HepG2 (cell line): ENCODE results near the gene CRADD. TPM values are rescaled to one million over a fixed set of nuclear protein-coding genes. Genes with fewer than 3 reads are reported as not detected.

Experiments used
- ATAC-seq: fragments of 200-7000 bp; cut with Tn5 transposase; 3 replicates; pipeline ENCODE4 v1.9.1; 2020; ENCODE audit warnings: mild to moderate bottlenecking, moderate library complexity
- BruUV-seq: library from RNA; stranded (reverse); fragments of 400-500 nt; replicated peaks from 2 replicates; lab custom pipeline; 2021; lab: Mats Ljungman, UMichigan
- CTCF ChIA-PET: fragments of 300-600 bp; formaldehyde crosslinking; extraction: SDS; loops from one replicate; lab custom pipeline; 2021; ENCODE audit warnings: low total read pairs, inconsistent platforms, low intra/inter-chr PET ratio; lab: Yijun Ruan, JAX
- POLR2A ChIA-PET: fragments of 350-600 bp; sonication (Branson Sonifier 250); formaldehyde crosslinking; loops from one replicate; lab custom pipeline; 2020; ENCODE audit warnings: antibody characterized with exemption, inconsistent platforms; lab: Yijun Ruan, JAX
- DNase-seq: peaks from one replicate; pipeline ENCODE4 v3.0.0-alpha.2; 2015; ENCODE audit warnings: low spot score
- FAIRE-seq: peaks from 3 replicates; lab custom pipeline; 2011; peaks lifted over from hg19 to GRCh38; lab: Jason Lieb, UNC
- H2AFZ ChIP-seq: one replicate; pipeline ENCODE4 v1.6.1; 2011; ENCODE audit warnings: low read length, inconsistent platforms
- H3K27ac ChIP-seq: fragments of 300-600 bp; 3 replicates; pipeline ENCODE4 v1.8.0; 2011; ENCODE audit warnings: mixed run types, mild to moderate bottlenecking, mixed read lengths, low read length, inconsistent platforms; ENCODE audit not compliant: insufficient read depth; ENCODE audit errors: extremely low read length
- H3K27me3 ChIP-seq, 2 experiments: fragments of 200-600 bp in 1 of 2; 2 replicates in 1 of 2; 3 replicates in 1 of 2; pipeline versions ENCODE4 v1.6.0 to v1.8.0; 2011; ENCODE audit warnings: low read length in 2 of 2, mild to moderate bottlenecking in 2 of 2, moderate library complexity in 2 of 2, inconsistent platforms in 1 of 2; ENCODE audit not compliant: insufficient read depth in 2 of 2, control insufficient read depth in 1 of 2
- H3K36me3 ChIP-seq, 2 experiments: fragments of 200-600 bp in 1 of 2; replicated peaks in 1 of 2; 2 replicates in 1 of 2; 3 replicates in 1 of 2; pipeline versions ENCODE4 v1.5.1 to v1.8.0; 2011; ENCODE audit warnings: low read length in 2 of 2, inconsistent platforms in 1 of 2; ENCODE audit not compliant: insufficient read depth in 2 of 2, control insufficient read depth in 1 of 2
- H3K4me1 ChIP-seq: 2 replicates; pipeline ENCODE4 v1.5.1; 2012; ENCODE audit warnings: low read length, inconsistent platforms; ENCODE audit not compliant: insufficient read depth
- H3K4me2 ChIP-seq: 2 replicates; pipeline ENCODE4 v1.6.0; 2011; ENCODE audit warnings: low read depth, low read length, inconsistent platforms
- H3K4me3 ChIP-seq, 3 experiments: fragments of 200-600 bp in 1 of 3; sonication (generic), shearing (Covaris generic) in 1 of 3; replicated peaks in 1 of 3; 2 replicates each; pipeline ENCODE4 v1.5.1; 2011 to 2016; ENCODE audit warnings: low read length in 3 of 3, inconsistent platforms in 2 of 3, low read depth in 2 of 3, mild to moderate bottlenecking in 2 of 3, control low read depth in 1 of 3, mixed read lengths in 1 of 3; ENCODE audit not compliant: insufficient read depth in 1 of 3
- H3K79me2 ChIP-seq: one replicate; pipeline ENCODE4 v1.6.1; 2011; ENCODE audit warnings: low read length, inconsistent platforms; ENCODE audit not compliant: insufficient read depth
- H3K9ac ChIP-seq: 2 replicates; pipeline ENCODE4 v1.6.0; 2011; ENCODE audit warnings: mild to moderate bottlenecking, low read depth, low read length, inconsistent platforms; ENCODE audit not compliant: insufficient read depth
- H3K9me3 ChIP-seq: 2 replicates; pipeline ENCODE4 v1.5.1; 2012; ENCODE audit warnings: mild to moderate bottlenecking, low read length
- H4K20me1 ChIP-seq: 2 replicates; pipeline ENCODE4 v1.6.0; 2011; ENCODE audit warnings: inconsistent platforms, mild to moderate bottlenecking, low read length, moderate library complexity; ENCODE audit not compliant: insufficient read depth
- BCL6 ChIP-seq: IDR thresholded peaks from 2 replicates; pipeline ENCODE4 v1.6.1; 2016; ENCODE audit warnings: missing genetic modification reagents, missing compliant biosample characterization
- CEBPB ChIP-seq: IDR thresholded peaks from 2 replicates; pipeline ENCODE4 v1.6.1; 2011; ENCODE audit warnings: low read depth, low read length, improper control_type of control experiment, borderline replicate concordance
- EZH2 ChIP-seq: conservative IDR thresholded peaks from 2 replicates; pipeline ENCODE4 v1.6.1; 2012; ENCODE audit warnings: mild to moderate bottlenecking, low read depth, low read length, moderate library complexity
- FOXA1 ChIP-seq, 2 experiments: fragments of 450-650 bp in 1 of 2; sonication (generic) in 1 of 2; formaldehyde crosslinking in 1 of 2; IDR thresholded peaks; 2 replicates each; pipeline versions ENCODE4 v1.4.0 to v1.6.1; 2016 to 2020; ENCODE audit warnings: missing genetic modification reagents in 1 of 2
- FOXO1 ChIP-seq: sonication (generic); formaldehyde crosslinking; IDR thresholded peaks from 2 replicates; pipeline ENCODE4 v1.4.0; 2020; ENCODE audit warnings: missing genetic modification reagents
- GATAD2A ChIP-seq: IDR thresholded peaks from 2 replicates; pipeline ENCODE4 v1.6.1; 2016
- HDAC6 ChIP-seq: fragments of 200-600 bp; sonication (generic); IDR thresholded peaks from 2 replicates; pipeline ENCODE4 v1.7.0; 2017; ENCODE audit warnings: mild to moderate bottlenecking, antibody characterized with exemption, low read length, low read depth
- HNF4G ChIP-seq, 2 experiments: sonication (generic) in 1 of 2; formaldehyde crosslinking in 1 of 2; IDR thresholded peaks; 2 replicates each; pipeline versions ENCODE4 v1.4.0 to v1.6.1; 2011 to 2020; ENCODE audit warnings: borderline replicate concordance in 2 of 2, low read depth in 2 of 2, mild to moderate bottlenecking in 2 of 2, low read length in 1 of 2, missing genetic modification reagents in 1 of 2, moderate library complexity in 1 of 2
- PAXIP1 ChIP-seq: sonication (generic); formaldehyde crosslinking; conservative IDR thresholded peaks from 2 replicates; pipeline ENCODE4 v1.4.0; 2020; ENCODE audit warnings: mild to moderate bottlenecking, missing genetic modification reagents, moderate library complexity
- PITX1 ChIP-seq: sonication (generic); formaldehyde crosslinking; IDR thresholded peaks from 2 replicates; pipeline ENCODE4 v1.5.1; 2020; ENCODE audit warnings: mild to moderate bottlenecking, missing genetic modification reagents
- SOX6 ChIP-seq, 2 experiments: fragments of 450-650 bp in 1 of 2; sonication (generic) in 1 of 2; formaldehyde crosslinking in 1 of 2; IDR thresholded peaks; 2 replicates each; pipeline versions ENCODE4 v1.4.0 to v1.6.1; 2017 to 2020; ENCODE audit warnings: antibody characterized with exemption in 1 of 2, mild to moderate bottlenecking in 1 of 2, missing genetic modification reagents in 1 of 2
- ZGPAT ChIP-seq: IDR thresholded peaks from 2 replicates; pipeline ENCODE4 v1.6.1; 2016; ENCODE audit warnings: mild to moderate bottlenecking
- ZMYM3 ChIP-seq: sonication (generic); formaldehyde crosslinking; IDR thresholded peaks from 2 replicates; pipeline ENCODE4 v1.5.1; 2020; ENCODE audit warnings: mild to moderate bottlenecking, missing genetic modification reagents
- ZMYM4 ChIP-seq: sonication (generic); formaldehyde crosslinking; IDR thresholded peaks from 2 replicates; pipeline ENCODE4 v1.8.1; 2023; ENCODE audit warnings: mild to moderate bottlenecking, missing genetic modification reagents
- ZNF292 ChIP-seq: sonication (generic); formaldehyde crosslinking; IDR thresholded peaks from 2 replicates; pipeline ENCODE4 v1.8.1; 2022; ENCODE audit warnings: mild to moderate bottlenecking, low read depth, missing genetic modification reagents, borderline replicate concordance
- ZNF441 ChIP-seq: sonication (generic); formaldehyde crosslinking; IDR thresholded peaks from 2 replicates; pipeline ENCODE4 v1.7.0; 2021; ENCODE audit warnings: missing genetic modification reagents, borderline replicate concordance
- ZNF446 ChIP-seq: sonication (generic); formaldehyde crosslinking; IDR thresholded peaks from 2 replicates; pipeline ENCODE4 v1.5.0; 2020; ENCODE audit warnings: mild to moderate bottlenecking, missing genetic modification reagents
- ZNF766 ChIP-seq: sonication (generic); formaldehyde crosslinking; IDR thresholded peaks from 2 replicates; pipeline ENCODE4 v1.5.0; 2020; ENCODE audit warnings: missing genetic modification reagents, borderline replicate concordance
- WGBS: methylation state at CpG from one replicate; pipeline ENCODE4 v1.1.6; 2017; ENCODE audit warnings: low lambda C conversion rate; 5-methylcytosine and 5-hydroxymethylcytosine counted together
- in situ Hi-C: cut with HindIII; loops from 2 replicates; pipeline ENCODE4 v1.10.0; 2017; ENCODE audit warnings: low pct_unique_long_range_greater_than_20kb; ENCODE audit not compliant: extremely low pct_ligation_motif_present
- intact Hi-C: fragments of 100-400 bp; cut with micrococcal nuclease; formaldehyde crosslinking; loops from one replicate; pipeline ENCODE4 v1.10.0; 2022; ENCODE audit not compliant: unreplicated experiment
- polyA plus RNA-seq, 8 experiments: library from polyadenylated mRNA; depleted of rRNA in 3 of 8; stranded (reverse) in 7 of 8; unstranded in 1 of 8; fragments of >200 nt; fragmentation: Illumina TruSeq in 4 of 8; extraction: Trizol in 4 of 8; gene quantifications; 2 replicates each; pipeline versions ENCODE4 v1.2.1 to v1.2.3, GENCODE V29; 2011 to 2016; ENCODE audit warnings: low read depth in 4 of 8, missing spikeins in 1 of 8, mixed read lengths in 1 of 8; ENCODE audit not compliant: insufficient read depth in 1 of 8
- total RNA-seq, 5 experiments: library from RNA; depleted of rRNA; stranded (reverse); fragments of >200 nt; fragmentation: Illumina TruSeq; extraction: Trizol; gene quantifications; 2 replicates each; pipeline ENCODE4 v1.2.3, GENCODE V29; 2016; ENCODE audit warnings: low read depth in 1 of 5

The CRADD gene
- total and polyA plus RNA-seq, 2 of the 13 experiments (the other 11 are each of a cell fraction or from before 2014, with no cell fraction given): 12.4 to 18.8 TPM

GRCh38 chr12:93813972-93814821 lies 137.0 kb downstream of the CRADD start:
- intact Hi-C loops: no loop called here
- POLR2A ChIA-PET: no interaction called here
- peak; percentile 51; the same call in 1 of the 2 replicates for TF ChIP-seq ZMYM4 (CRISPR knock-in tag)
- TF ChIP-seq FOXO1: no peak
- no peak for TF ChIP-seq ZNF446 (CRISPR knock-in tag)
- peak; percentile 36; the same call in 1 of the 2 replicates for TF ChIP-seq ZNF292 (CRISPR knock-in tag)
- TF ChIP-seq HDAC6: no peak
- TF ChIP-seq FOXA1 (IDR thresholded peaks at IDR 0.05): no peak
- peak; percentile 53 for TF ChIP-seq FOXA1 (CRISPR knock-in tag; IDR thresholded peaks at IDR 0.05)
- 0 out of 2 replicates have a peak, but pooled peaks have one; percentile 6 for TF ChIP-seq ZMYM3 (CRISPR knock-in tag)
- TF ChIP-seq ZNF766 (CRISPR knock-in tag): peak; percentile 44; the same call in 1 of the 2 replicates
- no peak for TF ChIP-seq SOX6 (IDR thresholded peaks at IDR 0.05)
- TF ChIP-seq SOX6 (CRISPR knock-in tag; IDR thresholded peaks at IDR 0.05): peak; percentile 58
- TF ChIP-seq ZGPAT: peak; percentile 27; the same call in 1 of the 2 replicates
- TF ChIP-seq PITX1: 0 out of 2 replicates have a peak, but pooled peaks have one; percentile 62
- TF ChIP-seq BCL6 (CRISPR knock-in tag): peak; percentile 63
- TF ChIP-seq HNF4G (IDR thresholded peaks at IDR 0.05; ENCODE audit: borderline replicate concordance, low read depth, low read length): peak; percentile 2; the same call in 1 of the 2 replicates
- TF ChIP-seq HNF4G (CRISPR knock-in tag; IDR thresholded peaks at IDR 0.05; ENCODE audit: borderline replicate concordance, low read depth): no peak
- peak; percentile 72; the same call in 1 of the 2 replicates for TF ChIP-seq CEBPB
- peak; percentile 46 for TF ChIP-seq PAXIP1 (CRISPR knock-in tag)
- no peak for TF ChIP-seq EZH2
- peak; percentile 54 for TF ChIP-seq GATAD2A
- TF ChIP-seq ZNF441 (CRISPR knock-in tag): no peak

More at GRCh38 chr12:93813972-93814821, 137.0 kb downstream of the CRADD start:
- no TSS peak for BruUV-seq
- FAIRE-seq (peak; percentile 63), DNase-seq (peak; percentile 43), ATAC-seq (peak; percentile 86)
- in situ Hi-C loops: no loop called here
- no peaks in the 10 kb centered on the region for H3K9me3 ChIP-seq
- H3K9ac ChIP-seq: no peak overlapping the region
- no peak overlapping the region for H2AFZ ChIP-seq
- CTCF ChIA-PET: no interaction called here
- H3K36me3 ChIP-seq: no peaks in the 10 kb centered on the region
- H4K20me1 ChIP-seq: no peaks in the 10 kb centered on the region
- 20% methylated on average over 14 of the region's 14 CpGs for WGBS
- no peaks in the 10 kb centered on the region for H3K27me3 ChIP-seq
- H3K27ac ChIP-seq: peak overlapping the region; percentile 50
- peaks cover 19% of the 10 kb centered on the region for H3K4me1 ChIP-seq
- peak overlapping the region; percentile 68 for H3K4me2 ChIP-seq
- H3K79me2 ChIP-seq: no peaks in the 10 kb centered on the region
- peak overlapping the region in 2 of 3 experiments; percentile 4 to 25; a peak in 3 of 6 replicates for H3K4me3 ChIP-seq
